HG03354 (cell line): ENCODE results near the gene SMC6.

Experiments
- ATAC-seq: cut with Tn5 transposase; IDR thresholded peaks from one replicate; pipeline ENCODE4 v1.9.1; 2021; ENCODE audit warnings: mild to moderate bottlenecking; ENCODE audit not compliant: unreplicated experiment, poor library complexity, severe bottlenecking

Gene SMC6

DNA sequence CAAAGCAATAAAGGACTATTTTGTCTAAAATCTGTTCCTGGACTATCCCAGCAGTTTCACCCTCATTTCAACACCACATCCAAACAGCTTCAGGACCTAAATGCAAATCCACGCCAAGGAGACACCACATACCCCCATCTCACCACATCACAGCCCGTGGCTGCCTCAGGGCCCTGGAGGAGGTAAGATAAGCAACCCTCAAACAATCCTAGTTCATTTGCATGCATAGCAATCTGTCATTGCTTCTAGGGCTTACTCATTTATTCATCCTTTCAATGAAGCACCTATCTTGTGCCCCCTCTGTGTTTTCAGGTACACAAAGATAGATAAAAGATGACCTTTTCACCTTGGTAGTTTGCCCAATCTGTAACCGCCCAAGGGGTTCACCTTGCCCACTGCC is 126.6 kb downstream of the SMC6 start:
- ATAC-seq, result peak; percentile 55

DNA sequence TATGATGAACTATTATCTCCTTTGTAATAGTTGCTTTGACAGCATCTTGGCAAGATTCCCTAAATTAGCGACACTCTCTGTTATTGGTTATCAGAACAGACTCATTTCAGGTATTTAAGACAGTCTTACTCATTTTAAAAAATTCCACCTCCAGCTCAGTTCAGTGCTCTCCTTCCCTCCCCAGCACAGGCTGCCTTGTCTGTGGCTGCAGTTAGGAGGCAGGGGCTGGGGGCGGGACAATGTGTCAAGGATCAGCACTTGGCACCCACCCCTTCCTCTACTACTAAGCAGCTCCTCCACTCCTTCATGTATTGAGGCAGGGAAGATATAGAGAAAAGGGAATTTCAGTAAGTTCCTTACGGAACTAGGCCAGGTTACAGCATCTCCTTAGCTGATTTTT is 128.2 kb downstream of the SMC6 start:
- ATAC-seq, result no peak

DNA sequence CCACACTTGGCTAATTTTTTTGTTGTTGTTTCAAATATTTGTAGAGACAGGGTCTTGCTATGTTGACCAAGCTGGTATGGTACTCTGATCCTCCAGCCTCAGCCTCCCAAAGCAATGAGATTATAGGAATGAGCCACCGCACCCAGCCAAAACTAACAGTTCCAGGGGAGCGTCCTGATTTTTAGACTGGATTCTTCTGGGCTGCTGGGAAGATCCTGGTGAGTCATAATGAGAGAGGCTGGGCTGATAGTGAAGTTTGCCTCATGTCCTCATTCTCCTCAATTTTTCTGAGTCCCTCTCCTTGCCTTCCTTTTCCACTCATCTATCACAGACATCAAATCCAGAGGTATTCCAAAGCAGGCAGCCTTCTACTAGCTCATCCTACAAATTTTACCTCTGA is 131.8 kb downstream of the SMC6 start:
- no peak for ATAC-seq

DNA sequence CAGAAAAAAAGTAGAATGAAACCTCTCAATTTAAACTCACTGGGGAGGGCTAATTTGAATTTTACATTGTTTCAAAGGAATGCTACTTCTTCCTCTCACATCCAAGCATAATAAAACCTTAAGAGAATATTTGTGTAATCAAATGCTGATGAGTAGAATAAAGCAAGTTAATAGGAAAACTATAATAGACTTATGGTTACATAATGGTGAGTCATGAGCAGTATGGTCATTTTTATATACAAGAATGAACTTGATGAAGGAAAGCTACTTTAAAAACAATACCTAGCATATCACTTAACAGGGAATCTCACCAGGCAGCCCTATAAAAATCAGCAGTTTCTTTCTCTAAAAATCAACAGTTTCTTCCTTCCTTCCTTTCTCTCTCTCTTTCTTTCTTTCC is 132.8 kb downstream of the SMC6 start:
- no peak for ATAC-seq

DNA sequence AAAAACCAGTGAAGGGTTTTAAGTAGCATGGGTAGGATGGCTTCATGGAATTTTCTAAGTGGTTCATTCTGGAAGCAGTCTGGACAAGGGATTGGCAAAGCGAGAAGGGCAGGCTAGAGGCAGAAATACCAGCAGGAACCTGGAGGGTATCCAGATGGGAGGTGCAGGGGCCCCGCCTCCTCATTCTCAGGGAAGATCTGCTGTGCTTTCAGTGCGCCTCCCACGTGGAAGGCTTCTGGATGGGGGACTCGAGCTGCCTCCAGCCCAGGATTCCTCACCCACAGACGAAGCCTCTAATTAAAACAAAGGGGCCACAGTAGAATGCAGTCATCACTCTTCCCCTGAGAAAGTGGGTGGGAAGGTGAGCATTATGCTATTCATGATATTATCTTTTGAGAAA is 133.3 kb downstream of the SMC6 start:
- ATAC-seq, result no peak

DNA sequence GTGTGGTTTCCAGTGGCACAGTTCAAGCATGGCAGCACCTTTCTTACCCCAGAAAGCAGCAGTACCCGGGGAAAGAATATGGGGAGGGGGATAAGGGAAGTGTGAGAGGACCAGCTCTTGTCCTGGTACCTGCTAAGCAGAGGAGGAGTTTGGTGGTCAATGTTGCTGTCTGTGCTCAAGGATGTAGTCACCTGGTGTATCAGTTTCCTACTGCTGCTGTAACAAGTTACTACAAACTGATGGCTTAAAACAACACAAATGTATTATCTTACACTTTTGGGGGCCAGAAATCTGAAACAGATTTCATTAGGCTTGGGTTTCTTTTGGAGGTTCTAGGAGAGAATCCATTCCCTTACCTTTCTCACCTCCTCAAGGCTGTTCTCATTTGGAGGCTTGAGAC is 135.7 kb downstream of the SMC6 start:
- ATAC-seq, result no peak

DNA sequence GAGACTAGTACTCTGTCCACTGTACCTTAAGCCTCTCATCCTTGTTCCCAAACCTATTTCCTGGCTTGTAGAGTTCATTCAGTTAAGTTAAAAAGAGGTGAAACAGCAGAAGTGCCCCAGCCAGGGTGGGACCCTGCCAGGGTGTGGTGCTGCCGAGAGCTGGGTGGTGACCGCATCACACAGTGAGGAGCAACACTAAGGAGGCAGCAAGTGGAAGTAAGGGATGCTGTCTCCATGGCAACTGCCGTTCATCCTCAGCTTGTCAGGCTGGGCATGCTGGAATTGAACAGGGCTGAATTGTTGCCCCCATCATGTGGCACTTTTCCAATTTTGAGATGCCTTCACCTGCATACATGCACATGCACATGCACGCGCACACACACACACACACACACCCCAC is 136.1 kb downstream of the SMC6 start:
- ATAC-seq, result no peak

DNA sequence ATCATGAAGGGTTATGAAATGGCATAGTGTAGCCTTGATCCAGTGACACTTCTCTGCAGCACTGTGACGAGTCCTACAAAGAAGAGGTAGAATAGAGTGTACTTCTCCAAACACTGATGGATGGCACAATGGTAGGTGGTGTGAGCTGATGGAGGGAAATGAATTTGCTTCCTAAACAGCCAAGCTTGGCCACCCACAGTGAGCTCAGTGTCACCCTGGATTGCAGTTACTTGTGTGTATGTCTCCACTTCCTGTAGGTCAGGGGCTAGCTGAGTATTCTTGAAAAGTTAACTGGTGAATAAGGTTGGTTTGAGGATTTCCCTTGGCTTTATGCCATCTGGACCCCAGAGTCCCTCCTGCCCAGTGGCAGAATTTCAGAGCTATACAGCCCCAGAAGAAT is 137.2 kb downstream of the SMC6 start:
- no peak for ATAC-seq

DNA sequence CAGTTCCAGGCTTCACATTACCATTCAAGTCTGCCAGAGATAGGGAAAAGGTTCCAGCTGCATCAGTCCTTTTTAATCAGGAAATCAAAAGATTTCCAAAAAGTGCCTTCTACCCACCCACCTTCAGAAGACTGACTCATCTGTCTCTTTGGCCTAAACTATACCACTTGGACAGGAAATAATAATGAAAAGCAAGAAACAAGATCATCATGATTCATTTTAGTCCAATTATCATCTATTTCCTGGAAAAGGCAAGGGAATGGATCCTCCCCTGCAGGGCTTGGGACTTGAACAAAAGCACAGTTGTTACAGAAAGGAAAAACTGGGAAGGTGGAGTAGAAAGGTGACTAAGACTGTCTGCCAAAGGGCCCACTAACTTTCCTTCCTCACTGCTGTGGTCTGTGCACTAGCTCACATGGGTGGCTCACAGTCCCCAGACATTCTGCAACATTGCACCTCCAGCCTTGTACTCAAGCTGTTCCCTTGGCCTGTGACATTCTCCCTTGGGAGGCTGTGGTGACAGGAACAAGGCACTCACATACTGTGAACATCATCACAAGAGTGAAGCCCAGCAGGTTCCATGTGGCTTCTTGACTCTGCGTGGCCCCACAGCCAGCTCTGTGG is 137.8 kb downstream of the SMC6 start:
- no peak for ATAC-seq

DNA sequence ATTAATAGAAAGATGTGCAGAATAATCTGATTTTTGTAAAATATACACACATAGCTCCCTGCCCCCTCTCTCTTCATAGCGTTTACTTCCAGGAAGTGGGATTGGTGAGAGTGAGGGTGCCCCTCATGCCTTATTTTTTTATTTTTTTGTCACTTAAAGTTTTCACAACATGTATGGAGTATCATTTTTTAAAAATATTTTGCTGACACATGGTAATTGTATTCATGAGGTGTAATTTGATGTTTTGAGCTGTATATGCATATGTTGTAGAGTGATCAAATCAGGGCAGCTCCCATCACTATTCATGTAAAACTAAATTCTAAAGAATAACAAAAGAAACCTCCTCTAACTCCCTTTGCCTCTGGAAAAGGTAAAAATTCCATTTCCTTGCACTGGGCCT is 138.5 kb downstream of the SMC6 start:
- no peak for ATAC-seq

DNA sequence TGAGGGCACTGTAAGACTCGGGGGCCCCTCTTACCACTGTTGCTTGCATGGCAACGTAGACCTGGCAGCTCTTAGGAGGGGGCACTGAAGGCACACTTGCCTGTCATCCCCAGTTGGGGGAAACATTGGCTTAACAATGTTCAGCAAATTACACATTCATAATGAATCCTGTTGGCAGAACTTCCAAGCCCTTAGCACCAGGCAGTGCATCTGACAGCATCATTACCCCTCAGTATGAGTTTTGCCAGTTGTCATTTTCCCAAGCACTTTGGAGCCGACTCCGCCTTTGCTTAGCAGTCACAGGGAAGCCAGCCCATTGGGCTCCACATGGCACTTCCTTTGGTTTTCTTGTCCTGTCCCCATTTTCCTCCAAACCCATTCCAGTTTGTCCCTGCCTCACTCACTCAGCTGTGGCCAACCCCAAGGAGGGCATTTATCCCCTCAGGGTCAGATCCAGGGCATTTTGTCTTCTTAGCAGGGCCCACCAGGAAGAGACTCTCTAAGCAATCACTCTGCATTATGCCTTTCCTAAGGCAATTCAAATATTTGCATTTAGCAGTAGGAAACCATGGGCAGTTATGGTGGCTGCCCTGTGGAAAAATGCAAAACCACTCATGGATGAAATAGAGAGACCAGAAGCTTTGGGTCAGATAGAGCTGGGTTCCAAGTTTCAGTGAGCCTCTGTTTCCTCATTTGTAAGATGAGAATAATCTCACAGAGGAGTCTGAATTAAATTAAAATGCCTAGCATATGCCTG is 139.3 kb downstream of the SMC6 start:
- no peak for ATAC-seq
